ENCODE results near the gene ANKHD1. TPM values are rescaled to one million over a fixed set of nuclear protein-coding genes. Genes with fewer than 3 reads are reported as not detected.

ANKHD1 gene
- total and polyA plus RNA-seq, 8 donors: 104 to 148 (median 136) TPM

DNA sequence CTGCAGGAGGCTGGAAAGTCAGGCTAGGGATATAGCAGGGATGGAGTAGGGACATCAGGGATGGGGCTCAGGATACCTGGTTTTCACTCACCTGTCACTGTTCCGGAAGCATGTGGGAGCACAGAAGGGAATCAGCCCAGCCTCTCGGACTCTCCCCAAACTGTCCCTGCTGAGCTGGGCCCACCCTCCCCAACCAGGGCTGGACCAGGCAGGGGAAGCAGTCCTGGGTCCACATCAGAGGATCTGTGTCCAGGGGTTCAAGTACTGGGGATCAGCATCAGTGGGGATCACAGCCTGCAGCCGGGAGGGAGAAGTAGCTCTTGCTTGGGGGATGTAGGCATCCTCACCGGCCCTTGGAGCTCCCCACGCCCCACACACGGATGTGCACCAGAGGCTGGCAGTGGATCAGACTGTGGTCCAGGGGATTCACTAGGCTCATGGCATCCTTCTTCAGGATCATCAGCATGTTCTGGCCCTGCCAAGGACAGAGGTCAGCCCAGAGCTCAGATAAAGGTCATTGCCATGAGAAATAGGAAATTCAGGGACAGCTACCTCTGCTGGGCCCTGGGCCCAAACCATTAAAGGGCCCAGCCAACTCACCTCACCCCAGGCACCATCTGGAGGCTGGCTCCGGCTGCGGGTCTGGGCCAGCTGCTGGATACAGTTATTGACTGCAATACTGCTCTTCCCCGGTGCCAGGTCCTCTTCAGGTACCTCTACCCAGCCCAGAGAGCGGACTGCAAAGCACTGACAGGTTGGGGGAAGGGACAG, 160.3 kb downstream of the ANKHD1 start:
- H3K36me3 ChIP-seq: peaks cover 0 to 19% of the 10 kb centered on the region in 2 donors
- ATAC-seq: no peak
- H3K4me3 ChIP-seq: no peak overlapping the region
- H3K9me3 ChIP-seq: no peaks in the 10 kb centered on the region
- H3K27ac ChIP-seq: no peak overlapping the region
- peaks cover 16 to 49% of the 10 kb centered on the region in 2 donors for H3K4me1 ChIP-seq
- intact Hi-C loops (cut with DNase I): no loop called here
- TF ChIP-seq, protein P1, sequence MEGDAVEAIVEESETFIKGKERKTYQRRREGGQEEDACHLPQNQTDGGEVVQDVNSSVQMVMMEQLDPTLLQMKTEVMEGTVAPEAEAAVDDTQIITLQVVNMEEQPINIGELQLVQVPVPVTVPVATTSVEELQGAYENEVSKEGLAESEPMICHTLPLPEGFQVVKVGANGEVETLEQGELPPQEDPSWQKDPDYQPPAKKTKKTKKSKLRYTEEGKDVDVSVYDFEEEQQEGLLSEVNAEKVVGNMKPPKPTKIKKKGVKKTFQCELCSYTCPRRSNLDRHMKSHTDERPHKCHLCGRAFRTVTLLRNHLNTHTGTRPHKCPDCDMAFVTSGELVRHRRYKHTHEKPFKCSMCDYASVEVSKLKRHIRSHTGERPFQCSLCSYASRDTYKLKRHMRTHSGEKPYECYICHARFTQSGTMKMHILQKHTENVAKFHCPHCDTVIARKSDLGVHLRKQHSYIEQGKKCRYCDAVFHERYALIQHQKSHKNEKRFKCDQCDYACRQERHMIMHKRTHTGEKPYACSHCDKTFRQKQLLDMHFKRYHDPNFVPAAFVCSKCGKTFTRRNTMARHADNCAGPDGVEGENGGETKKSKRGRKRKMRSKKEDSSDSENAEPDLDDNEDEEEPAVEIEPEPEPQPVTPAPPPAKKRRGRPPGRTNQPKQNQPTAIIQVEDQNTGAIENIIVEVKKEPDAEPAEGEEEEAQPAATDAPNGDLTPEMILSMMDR (IDR thresholded peaks at IDR 0.05): no peak
- no peak for DNase-seq
- no peaks in the 10 kb centered on the region for H3K27me3 ChIP-seq

- H3K4me1 ChIP-seq: peaks cover 17 to 56% of the 10 kb centered on the region in 2 donors
These were observed 162.0 kb downstream of the ANKHD1 start for GRCh38 chr5:140563596-140563995.

GRCh38 chr5:140564196-140565023, 162.8 kb downstream of the ANKHD1 start, which contains the start of the genes APBB3 and SLC35A4:
Gene APBB3 (minus strand): TSS chr5:140564598. CDS start chr5:140564245, 353 bp downstream.
Gene SLC35A4 (plus strand): TSS chr5:140564828. CDS start chr5:140567170, 2,342 bp downstream.
- Histone ChIP-seq H3K36me3 (peaks cover 0 to 32% of the 10 kb centered on the region in 2 donors), H3K4me3 (peak within 1 kb of the TSS; percentile 66 to 77), H3K27me3 (no peaks in the 10 kb centered on the region), H3K9me3 (no peaks in the 10 kb centered on the region), H3K4me1 (peaks cover 21 to 65% of the 10 kb centered on the region in 2 donors), H3K27ac (peak within 1 kb of the TSS; percentile 95 to 96)
- intact Hi-C loops (cut with DNase I): no loop called here
- TF ChIP-seq, protein P1 (IDR thresholded peaks at IDR 0.05): no peak
- ATAC-seq: peak; percentile 92
- DNase-seq: peak; percentile 97 to 98 (median 98)

More at GRCh38 chr5:140563596-140563995, 162.0 kb downstream of the ANKHD1 start:
- DNase-seq (no peak), ATAC-seq (no peak)
- Histone ChIP-seq H3K36me3 (peaks cover 0 to 32% of the 10 kb centered on the region in 2 donors), H3K27me3 (no peaks in the 10 kb centered on the region), H3K27ac (peak overlapping the region; percentile 95 to 96), H3K4me3 (peak overlapping the region; percentile 66 to 77), H3K9me3 (no peaks in the 10 kb centered on the region)
- intact Hi-C loops (cut with DNase I): no loop called here
- TF ChIP-seq, protein P1 (IDR thresholded peaks at IDR 0.05): no peak

- peak overlapping the region; percentile 95 to 96 for H3K27ac ChIP-seq
- H3K27me3 ChIP-seq: no peaks in the 10 kb centered on the region
- peaks cover 0 to 30% of the 10 kb centered on the region in 2 donors for H3K36me3 ChIP-seq
- DNase-seq (no peak), ATAC-seq (no peak)
- peaks cover 25 to 72% of the 10 kb centered on the region in 2 donors for H3K4me1 ChIP-seq
- intact Hi-C loops (cut with DNase I): no loop called here
- peak overlapping the region; percentile 66 to 77 for H3K4me3 ChIP-seq
- TF ChIP-seq, protein P1 (IDR thresholded peaks at IDR 0.05): no peak
- H3K9me3 ChIP-seq: no peaks in the 10 kb centered on the region
These were observed 163.6 kb downstream of the ANKHD1 start for GRCh38 chr5:140565024-140565779.

Measured in left lung (tissue), 10 donors.